GM18520 (cell line): Measurements from ENCODE around the gene ZNF503.

ENCODE experiments used
- ATAC-seq: cut with Tn5 transposase; IDR thresholded peaks from one replicate; pipeline ENCODE4 v1.9.1; 2021; ENCODE audit not compliant: unreplicated experiment

Gene ZNF503, protein sequence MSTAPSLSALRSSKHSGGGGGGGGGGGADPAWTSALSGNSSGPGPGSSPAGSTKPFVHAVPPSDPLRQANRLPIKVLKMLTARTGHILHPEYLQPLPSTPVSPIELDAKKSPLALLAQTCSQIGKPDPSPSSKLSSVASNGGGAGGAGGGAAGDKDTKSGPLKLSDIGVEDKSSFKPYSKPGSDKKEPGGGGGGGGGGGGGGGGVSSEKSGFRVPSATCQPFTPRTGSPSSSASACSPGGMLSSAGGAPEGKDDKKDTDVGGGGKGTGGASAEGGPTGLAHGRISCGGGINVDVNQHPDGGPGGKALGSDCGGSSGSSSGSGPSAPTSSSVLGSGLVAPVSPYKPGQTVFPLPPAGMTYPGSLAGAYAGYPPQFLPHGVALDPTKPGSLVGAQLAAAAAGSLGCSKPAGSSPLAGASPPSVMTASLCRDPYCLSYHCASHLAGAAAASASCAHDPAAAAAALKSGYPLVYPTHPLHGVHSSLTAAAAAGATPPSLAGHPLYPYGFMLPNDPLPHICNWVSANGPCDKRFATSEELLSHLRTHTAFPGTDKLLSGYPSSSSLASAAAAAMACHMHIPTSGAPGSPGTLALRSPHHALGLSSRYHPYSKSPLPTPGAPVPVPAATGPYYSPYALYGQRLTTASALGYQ

DNA sequence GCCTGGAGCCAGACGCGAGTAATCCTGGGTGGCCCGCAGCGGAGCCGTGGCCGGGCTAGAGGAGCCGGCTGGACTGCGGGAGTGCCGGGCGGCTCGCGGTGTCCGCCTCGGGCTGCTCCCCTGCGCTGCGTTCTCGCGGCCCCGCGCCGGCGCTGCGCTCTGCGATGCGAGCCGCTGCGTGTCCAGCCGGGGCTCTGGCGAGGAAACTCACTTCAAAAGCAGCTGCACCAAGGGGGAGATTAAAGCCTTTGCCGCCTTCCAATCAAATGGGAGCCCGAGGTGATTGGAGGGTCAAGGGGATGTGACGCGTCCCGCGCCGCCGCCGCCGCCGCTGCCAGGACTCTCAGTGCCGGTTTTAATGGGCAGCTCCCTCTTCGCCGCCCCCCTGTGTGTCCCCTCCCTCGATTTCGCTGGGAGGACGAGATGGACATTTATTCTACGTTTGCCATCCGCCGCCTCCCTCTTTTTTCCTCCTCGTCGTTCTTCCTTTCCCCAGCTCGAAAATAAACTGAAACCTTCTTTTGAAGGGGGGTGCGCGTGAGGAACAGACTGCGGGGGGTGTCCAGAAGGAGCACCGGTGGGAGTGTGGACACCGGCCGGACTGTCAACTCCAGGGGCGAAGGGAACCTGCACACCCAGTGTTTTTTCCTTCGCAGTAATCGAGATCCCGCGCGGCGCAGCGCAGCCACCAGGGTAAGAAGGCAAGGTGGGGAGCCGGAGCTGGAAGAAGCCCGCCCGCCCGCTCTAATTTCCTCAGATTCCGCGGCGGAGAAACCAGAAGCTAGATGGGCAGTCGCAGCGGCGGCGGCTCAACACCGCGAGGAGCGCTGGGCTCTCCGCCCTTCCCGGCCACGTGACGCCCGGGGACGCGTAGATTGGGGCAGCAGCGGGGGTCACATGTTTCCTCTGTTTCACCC, at the start of gene ZNF503:
TSS of gene ZNF503 (minus strand) at position 196 of the 917 bp plus-strand sequence. CDS start 345 bp downstream, outside the sequence.
- peak; percentile 46 for ATAC-seq

DNA sequence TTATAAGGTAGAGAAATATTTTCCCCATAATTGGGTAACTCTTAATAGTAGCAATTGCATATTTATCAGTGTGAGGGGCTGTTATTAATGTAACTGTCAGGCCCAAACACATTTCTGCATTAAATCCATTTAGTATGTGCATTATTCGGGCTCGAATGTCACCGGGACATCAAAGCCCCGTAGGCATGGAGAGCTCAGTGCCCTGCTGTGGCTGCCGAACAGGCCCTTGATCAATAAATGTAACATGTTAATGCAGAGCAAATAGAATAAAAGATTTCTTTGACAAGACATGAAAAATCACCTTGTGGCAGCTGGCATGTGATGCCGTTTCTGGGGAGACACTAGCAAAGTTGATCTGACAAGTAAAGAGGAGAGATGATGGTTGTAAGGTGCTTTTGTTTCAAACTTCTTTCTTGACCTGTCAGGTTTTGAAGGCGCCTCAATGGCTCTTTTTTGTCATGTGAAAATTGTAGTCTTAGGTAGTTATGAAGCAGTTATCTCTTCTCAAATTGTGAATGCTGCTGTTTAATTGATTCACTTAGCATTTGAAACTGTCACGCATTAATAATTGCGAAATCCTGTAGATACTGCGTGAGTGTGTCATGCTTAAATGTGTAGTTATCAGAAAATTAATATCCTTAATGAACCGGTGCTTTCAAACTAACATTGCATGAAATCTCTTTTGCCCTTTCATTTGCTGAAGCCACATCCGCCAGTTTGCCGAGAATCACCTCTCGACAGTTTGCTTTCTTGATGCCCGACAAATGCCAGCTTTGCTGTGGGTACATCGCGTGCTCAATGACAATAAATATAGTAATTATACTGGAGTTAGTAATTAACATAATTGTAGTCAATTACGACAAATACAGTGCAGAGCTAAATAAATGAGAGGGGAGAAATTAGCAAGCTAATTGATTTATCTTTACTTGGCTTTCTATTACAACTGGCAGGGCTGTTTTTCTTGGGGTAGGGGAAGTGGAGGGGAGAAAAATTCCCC, 49.4 kb upstream of the ZNF503 start:
- ATAC-seq: no peak

DNA sequence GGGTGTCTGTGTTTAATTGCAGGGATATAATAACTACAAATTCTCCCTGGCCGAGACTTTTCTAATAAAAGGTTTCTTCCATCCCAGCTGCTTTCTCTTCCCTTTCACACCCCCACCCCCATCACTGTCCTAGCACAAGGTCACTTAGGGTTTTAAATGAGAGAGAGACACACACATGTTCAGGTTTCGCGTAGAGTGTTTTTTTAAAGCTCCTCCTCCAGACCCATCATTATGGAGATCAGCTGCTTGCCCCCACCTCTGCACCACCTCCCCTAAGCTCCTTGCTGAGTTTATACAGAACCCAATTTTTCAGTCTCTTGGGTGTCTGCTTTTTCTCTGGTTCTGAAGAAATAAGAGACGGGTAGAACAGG, 48.5 kb upstream of the ZNF503 start:
- no peak for ATAC-seq

DNA sequence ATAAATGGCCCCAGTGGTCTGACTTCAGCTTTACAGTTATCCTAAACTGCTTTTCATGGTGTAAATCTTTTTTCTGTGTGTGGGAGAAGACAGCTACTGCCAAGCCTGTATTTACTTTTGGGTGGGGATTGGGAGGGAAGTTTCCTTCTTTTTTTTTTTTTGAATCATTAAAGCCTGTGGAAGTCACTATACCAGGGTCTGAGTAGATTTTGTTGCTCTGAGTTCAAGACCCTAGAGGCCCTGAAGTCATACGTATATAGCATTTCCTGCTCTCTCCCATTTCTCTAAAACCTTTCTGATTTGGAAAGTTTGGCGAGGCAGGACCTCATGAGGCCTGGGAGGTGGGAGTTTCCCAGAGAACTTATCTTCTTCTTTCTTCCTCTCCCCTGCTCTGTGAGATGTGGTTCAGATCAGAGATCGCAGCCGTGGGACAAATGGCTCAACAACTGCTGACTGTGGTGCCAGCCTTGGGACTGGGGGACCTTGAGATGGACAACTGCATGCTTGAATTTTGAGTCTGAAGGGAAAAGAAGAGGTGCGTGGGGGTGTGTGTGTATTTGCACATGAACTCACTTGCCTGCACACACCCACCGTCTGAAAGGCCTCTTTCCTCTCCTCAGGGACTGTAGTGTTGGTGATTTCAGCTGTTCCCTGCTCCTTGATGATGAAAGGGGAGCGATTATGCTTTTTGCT, 48.0 kb upstream of the ZNF503 start:
- ATAC-seq: no peak

DNA sequence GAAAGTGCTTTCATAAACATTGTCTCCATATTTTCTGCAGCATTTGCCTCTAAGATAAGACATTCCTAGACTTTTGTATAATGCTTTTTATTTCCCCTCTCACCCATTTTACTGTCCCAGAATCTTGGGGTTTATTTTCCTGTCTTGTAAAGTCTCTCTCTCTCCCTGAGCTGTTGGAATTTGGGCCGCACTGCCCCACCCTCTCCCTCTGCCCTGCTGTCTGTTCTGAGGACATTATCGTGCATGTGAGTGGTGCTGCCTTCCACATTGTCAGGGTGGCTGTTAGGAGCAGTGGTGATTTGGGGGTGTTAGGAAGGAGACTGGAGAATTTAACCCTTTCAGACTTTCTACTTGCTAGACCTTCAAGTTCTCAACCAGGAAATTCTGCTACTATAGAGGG, 46.6 kb upstream of the ZNF503 start:
- no peak for ATAC-seq

DNA sequence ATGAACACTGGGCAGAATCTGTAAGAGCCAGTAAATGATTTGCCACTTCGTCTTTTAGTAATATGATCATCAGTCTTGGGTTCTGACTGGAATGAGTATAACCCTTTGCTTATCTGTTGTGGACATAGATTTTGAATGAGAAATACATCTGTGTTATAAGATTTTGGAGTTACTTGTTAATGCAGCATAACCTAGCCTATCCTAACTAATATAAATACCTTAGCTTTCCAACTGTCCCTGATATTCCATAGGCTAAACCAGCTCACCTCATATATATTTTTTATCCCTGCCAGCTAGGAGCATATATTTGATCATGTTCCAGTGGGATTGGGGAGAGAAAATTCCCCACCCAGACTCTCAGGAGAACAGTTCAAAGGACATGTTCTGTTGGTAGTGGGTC, 44.9 kb upstream of the ZNF503 start:
- ATAC-seq: no peak

DNA sequence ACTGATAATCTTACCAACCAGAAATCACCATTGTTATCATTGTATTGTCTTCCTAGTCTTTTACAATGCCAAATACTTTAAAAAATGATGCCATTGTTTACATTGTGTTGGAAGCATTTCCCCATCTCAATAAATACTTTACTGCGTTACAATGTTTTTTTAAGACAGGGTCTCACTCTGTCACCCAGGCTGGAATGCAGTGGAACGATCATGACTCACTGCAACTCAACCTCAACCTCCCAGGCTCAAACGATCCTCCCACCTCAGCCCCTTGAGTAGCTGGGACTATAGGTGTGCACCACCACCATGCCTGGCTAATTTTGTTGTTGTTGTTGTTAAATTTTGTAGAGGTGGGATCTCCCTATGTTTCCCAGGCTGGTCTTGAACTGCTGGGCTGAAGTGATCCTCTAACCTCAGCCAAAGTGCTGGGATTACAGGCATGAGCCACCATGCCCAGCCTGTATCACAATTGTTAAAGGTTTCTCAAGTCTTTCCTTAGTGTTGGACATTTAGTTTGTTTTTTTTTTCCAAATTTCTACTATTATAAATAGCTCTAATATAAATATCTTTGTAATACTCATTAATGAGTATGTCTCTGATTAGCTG, 43.3 kb upstream of the ZNF503 start:
- ATAC-seq: no peak

DNA sequence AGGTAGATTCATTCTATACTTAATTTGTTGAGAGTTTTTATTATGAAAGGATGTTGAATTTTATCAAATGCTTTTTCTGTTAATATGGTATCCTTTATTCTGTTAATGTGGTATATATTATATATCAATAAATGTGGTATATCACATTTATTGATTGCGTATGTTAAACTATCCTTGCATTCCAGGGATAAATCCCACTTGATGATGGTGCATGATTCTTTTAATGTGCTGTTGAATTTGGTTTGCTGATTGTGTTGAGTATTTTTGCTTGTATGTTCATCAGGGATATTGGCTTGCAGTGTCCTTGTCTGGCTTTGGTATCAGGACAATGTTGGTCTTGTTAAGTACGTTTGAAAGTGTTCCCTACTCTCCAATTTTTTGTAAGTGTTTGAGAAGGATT, 41.8 kb upstream of the ZNF503 start:
- ATAC-seq: no peak

DNA sequence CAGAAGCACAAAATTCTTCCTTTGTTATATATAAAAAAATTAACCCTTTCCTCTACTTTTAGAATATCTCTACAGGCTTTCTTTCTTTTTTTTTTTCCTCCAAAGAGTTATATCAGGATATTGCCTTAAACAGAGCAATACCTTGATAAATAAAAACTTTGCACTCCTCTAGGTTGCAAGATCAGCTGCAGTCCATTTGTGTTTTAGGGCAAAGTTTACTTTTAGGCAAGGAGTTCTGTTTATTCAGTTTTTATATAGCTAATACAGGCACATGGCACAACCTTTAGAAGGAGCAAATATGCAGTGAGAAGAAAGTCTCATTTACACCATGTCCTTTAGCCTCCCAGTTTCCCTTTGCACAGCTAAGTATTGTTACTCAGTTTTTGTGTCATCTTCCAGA, 40.1 kb upstream of the ZNF503 start:
- no peak for ATAC-seq

DNA sequence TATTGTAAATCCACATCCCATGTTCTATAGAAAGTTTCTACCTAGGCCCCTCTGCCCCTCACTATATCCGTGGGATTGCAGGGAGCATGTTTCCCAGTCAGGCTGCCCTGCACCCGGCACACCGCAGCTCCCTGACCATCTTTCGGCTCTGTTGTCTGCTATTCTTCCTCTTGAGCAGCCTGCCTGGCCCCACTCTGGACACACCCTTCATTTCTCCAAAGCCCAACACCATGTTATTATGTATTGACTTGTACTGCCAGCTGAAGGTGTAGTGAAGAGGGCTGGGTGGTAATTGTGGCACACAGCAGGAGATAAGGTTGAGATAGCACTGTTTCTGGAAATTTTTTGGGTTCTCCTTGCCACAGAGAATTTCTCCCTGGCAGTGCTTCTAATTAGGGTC, 39.6 kb upstream of the ZNF503 start:
- ATAC-seq: no peak

DNA sequence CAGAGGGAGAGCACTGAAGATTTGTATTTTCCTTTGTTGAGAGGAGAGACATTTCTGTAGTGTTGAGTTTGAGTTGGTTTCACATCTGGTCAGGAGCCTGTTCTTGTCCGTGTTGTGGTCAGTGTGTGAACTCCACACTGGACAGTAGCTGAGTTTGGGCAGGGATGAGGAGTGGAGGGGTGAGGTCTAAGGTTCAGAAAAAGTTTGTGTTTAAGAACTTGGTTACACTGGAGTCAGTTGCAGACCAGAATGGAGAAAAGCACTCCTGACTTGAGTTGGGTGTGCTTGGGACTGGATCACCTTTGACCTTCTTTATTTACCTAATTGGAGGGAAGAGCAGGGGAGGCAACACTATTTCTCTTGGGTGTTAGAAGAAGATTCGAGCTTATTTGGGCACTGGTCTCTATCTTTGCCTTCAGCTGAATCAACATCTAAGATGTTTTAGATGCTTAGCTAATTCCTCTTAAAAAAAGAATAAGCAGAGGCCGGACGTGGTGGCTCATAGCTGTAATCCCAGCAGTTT, 38.8 kb upstream of the ZNF503 start:
- ATAC-seq: no peak

DNA sequence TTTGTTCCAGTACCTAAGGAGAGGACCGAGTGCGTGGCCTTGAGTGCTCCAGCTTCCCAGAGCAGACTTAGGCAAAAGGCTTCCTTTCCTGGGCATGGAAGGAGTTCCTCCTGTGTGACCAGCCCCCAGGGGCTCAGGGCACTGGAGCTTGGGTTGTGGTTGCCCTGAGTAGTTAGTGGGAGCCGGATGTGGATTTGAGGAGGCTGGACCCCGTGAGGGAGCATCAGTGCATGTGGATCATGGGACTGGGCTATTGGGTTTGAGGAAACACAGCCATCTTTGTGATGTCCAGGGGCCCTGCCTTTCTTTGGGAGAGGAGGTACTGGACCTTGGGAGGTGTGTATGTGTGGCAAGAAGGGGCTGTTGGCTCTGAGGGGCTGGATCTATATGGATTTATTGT, 38.2 kb upstream of the ZNF503 start:
- ATAC-seq: no peak

DNA sequence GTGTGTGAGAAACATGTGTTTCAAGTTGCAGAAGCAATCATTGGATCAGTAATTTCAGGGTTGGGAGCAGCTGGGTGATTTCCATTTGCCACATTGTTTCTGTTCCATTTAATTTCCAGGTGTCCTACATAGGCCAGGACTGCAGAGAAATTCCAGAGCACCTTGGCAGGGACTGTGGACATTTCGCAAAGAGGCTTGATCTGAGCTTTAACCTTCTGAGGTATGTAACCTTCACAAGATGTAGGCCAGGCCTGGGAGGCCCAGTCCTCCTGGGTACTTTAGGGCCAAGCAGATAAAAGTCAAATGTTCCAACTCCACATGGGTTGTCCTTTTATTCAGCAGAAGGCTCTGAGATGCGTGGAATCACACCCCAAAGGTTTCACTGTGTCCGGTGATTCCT, 36.7 kb upstream of the ZNF503 start:
- ATAC-seq: no peak

DNA sequence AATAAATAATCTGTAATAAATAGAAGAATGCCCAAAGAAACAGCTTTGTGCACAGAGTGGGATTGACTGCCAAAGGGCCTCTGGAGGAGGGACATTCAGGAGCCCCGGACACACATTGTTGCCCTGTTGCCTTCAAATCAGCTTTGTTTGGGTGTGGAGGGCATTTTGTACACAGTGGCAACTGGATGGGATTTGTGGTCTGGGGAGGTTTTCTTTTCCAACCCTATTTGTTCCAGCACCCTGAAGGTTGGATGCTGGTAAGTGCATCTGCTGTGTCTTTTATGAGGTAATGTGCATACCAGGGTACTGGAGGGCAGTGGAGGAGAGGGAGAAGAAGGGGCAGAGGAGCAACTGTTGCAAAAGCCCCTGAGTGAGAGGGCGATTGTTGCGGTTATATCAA, 36.1 kb upstream of the ZNF503 start:
- ATAC-seq: no peak

DNA sequence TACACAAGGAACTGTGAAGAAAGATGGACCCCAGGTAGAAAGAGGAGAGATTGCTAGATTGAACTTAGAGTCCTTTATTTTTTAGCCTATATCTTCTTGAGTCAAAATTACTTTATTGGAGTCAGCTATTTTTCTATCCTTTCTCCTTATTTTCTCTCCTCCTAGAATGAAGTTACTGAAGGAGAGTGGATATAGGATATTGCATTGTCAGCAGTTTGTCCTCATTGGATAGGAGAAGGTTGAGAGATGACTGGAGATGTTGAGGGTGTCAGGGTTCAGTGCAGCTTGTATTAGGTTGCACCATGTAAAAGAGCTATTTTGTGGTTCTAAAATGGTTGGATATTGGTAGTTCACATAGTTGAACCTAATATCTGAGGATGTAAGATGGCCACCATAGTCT, 35.3 kb upstream of the ZNF503 start:
- no peak for ATAC-seq

DNA sequence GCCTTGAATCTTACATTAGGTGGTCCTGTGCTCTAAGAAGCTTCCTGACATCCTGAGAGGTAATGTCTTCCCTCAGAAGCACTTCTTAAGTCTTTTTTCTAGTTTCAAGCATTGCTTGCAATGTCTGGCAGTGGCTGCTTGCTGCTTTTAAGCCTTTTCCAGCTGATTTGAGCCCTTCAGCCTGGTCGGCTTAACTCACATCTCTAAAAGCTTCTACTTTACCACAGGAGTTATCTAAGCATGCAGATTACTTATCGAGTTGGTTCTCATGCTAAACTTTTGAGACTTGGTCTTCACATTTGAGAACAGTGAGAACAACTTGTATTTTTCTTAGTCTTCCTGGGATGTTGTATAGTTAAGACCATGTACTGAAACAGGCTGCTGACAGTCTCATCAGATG, 33.7 kb upstream of the ZNF503 start:
- ATAC-seq: no peak

DNA sequence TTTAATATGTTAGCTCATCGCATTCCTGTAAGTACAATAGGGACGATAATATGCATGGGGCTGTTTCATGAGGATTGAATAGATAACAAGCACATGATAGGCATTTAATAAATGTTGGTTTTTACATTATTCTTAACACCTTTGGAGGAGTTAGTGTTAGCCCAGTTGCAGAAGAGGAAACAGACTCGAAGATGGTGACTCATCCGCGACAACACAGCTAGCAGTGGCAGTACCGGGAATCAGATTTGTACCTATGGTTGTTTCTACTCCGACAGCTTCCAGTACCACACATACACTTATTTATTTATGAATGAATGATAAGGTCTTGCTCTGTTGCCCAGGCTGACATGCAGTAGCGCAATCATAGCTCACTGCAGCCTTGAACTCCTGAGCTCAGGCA, 32.7 kb upstream of the ZNF503 start:
- no peak for ATAC-seq

DNA sequence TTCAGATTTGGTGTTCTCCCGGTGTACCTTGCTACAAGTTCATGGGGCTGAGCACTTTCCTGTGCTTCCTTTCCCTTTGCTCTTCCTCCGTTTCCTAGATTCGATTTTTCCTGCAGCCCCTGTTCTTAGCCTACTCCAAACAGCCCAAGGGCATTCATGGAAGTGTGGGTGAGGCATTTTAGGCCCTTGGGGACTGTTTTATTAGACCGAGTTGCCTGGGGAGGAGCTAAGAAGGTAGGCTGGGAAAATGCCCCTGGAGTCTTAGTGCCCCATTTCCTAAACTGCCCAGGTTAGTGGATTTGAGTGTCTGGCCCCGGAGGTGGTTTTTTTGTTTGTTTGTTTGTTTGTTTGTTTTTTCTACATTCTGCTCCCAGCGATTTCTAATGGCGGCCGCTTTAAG, 31.7 kb upstream of the ZNF503 start:
- no peak for ATAC-seq

DNA sequence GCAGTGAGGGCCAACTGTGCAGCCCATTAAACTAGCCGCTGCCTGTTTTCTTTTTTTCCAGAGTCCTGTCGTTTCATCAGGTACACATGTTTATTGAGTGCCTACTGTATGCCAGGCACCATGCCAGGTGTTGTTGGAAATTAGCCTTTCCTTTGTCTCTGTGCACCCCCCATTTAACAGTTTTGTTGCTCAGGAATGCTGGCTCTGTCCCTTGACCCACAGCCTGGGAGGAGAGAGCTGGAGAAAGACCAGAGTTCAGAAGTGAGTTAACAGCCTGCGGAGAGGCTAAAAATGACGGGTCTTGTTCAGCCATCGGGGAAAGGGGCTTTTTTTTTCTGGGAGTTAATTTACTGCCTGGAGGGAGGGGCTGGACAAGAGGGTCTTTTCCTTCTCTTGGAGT, 31.2 kb upstream of the ZNF503 start:
- no peak for ATAC-seq
